Measurements from ENCODE around the gene IMMP2L.

Gene IMMP2L

DNA sequence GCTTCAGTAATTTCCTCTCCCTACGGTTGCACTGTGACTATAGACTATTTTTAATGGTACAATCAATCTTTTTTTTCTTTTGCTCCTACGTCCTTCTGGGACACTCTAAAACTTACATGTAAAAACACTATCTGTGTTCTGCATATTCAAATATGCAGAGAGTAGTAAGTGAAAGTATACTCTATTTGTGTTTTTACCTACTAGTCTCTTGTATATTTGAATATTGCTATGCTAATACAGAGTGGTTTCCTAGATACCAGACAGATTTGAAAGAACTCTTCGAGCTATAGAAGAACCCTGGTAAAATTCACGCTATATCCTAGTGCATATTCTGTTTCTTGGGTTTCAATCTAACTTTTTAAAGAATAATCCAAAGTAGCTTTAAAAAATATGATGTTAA lies 672.2 kb downstream of the IMMP2L start:
- no peak for DNase-seq

GRCh38 chr7:110889335-110889734 lies 673.0 kb downstream of the IMMP2L start:
- DNase-seq: no peak

GRCh38 chr7:110888641-110889040 lies 673.7 kb downstream of the IMMP2L start:
- DNase-seq: no peak

DNA sequence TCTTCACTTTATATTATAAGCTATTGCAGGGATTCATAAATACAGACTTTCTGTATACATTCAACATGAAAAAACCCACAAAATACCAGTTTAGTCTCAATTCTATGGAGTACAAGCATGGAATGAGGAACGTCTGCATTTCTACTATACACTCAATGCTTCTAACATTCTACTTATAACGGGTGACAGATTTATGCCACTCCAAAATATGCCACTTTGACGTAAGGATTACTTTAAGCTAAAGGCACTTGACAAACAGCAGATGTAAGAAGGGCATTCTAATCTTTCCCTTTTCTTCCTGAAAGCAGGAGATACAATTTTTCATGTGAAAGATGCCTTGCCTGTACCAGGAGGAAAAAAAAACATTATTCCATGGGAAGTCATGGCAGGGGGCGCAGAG lies 676.8 kb downstream of the IMMP2L start:
- no peak for DNase-seq

GRCh38 chr7:110881721-110882120 lies 680.6 kb downstream of the IMMP2L start:
- DNase-seq: no peak

- DNase-seq: no peak
These were observed 681.3 kb downstream of the IMMP2L start for GRCh38 chr7:110880971-110881370.

DNA sequence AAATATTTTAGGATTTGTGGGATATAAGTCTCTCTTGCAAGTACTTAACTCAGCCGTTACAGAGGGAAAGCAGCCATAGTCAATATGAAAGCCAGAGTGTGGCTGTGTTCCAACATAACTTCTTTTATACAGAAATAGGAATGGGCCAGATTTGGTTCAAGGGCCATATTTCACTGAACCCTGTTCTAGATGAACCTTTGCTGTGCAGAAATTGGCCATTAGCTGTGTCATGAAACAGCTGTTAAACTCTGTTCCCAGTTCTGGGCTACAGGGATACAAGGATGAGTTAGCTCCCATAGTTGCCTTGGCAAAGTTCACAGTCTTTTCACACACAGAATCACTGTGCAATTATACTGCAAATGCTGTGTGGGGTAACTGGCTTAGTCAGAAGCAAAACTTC lies 685.3 kb downstream of the IMMP2L start:
- no peak for DNase-seq

DNA sequence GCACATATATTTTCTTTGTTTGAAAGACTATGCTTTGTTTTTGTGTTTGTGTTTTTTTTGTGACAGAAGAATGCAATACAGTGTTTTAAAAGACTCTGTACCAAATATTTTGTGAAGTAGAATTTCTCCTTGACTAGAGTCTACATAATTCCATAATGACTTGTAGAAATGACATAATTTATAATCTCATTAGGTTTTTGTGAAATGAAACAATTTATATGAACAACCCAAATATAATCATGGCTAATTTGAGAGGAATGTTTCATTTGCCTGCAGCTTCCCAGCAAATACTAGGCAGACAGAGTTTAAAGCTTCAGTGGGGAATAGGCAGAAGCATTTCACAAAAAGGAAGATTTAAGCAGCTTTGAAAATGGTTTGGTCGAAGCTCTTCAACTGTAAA lies 686.9 kb downstream of the IMMP2L start:
- no peak for DNase-seq

- no peak for DNase-seq
These were observed 690.4 kb downstream of the IMMP2L start for GRCh38 chr7:110871856-110872255.

GRCh38 chr7:110870926-110871325 lies 691.4 kb downstream of the IMMP2L start:
- DNase-seq: no peak

DNA sequence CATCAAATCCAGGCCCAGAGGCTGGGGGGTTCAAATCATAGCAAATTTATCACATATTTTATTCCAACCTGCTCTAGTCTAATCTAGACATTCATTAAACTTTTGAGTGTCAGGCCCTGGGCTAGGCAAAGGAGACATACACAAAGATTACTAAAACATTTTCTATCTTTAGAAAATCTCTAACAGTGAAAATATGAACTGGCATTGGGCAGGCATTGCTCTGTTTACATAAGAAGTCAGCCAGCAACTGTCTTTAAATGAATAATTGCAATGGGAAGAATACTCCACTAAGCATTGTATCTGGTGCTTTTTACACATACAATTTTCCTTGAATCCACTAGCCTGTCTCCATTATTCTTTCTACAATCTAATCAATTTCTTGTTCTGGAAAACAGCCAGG lies 693.8 kb downstream of the IMMP2L start:
- DNase-seq: no peak

DNA sequence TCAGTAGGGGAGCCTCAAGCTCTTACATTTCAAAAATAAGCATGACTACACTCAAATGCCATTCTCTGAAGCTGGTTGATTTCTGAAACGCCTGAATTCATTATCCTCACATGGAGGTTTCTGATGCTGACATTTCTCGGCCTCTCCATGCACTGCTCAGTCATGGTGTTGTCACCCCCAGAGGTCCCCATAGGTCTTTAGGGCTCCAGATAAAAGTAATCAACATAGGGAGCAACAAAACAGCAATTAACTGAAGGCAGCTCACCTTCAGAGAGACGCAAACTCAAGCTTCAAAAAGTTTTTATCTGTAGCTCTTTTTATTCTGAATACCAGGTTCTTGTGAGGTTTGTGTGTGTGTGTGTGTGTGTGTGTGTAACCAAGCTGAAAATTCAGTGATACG lies 694.5 kb downstream of the IMMP2L start:
- DNase-seq: no peak

GRCh38 chr7:110863258-110863657 lies 699.0 kb downstream of the IMMP2L start:
- no peak for DNase-seq

DNA sequence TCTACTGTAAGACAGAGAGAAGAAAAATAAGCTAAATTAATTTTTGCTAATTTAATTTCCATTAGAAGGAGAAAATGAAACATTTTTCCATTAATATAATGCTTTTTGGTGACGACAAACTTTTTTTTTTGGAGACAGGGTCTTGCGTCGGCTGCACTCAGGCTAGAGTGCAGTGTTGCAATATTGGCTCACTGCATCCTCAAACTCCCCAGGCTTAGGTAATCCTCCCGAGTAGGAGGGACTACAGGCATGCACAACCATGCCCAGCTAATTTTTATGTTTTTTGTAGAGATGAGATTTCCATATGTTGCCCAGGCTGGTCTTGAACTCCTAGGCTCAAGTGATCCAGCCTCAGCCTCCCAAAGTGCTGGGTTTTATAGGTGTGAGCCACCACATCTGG lies 701.1 kb downstream of the IMMP2L start:
- no peak for DNase-seq

DNA sequence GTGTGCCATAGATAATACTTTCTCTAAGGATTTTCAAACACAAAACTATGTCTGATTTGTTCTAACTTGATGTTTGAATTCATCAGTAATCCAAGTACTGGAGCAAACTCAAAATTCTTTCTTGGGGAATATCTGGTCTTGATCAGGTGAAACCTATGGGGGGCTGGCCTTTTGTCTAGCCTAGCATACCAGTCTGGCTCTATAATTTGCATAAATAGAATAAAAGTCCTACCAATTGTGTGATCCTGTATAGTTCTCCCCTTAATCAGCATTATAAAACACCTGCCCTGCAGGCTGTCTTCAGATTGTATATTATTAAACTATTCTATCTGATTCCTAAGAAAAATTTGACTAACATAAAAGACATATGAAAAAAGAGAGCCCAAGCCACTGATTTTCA lies 705.2 kb downstream of the IMMP2L start:
- DNase-seq: no peak

DNA sequence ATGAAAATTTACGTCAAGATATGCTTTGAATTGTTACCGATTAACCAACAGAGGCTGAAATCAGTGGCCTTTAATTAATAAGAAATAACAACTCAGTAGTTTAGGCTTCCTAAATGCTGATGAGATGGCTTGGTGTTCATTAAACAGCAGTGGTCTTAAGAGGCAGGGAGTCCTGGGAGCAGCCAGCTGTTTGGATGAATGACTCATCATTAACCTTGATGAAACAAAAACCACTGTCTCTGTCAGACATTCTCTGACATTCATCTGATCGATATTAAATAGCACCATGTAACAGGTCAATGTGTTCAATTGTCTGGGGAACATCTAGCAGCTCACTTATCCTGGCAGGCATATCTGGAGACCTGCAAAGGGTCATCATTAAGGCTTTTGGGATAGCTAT lies 705.6 kb downstream of the IMMP2L start:
- no peak for DNase-seq

GRCh38 chr7:110854651-110855050 lies 707.6 kb downstream of the IMMP2L start:
- DNase-seq: no peak

DNA sequence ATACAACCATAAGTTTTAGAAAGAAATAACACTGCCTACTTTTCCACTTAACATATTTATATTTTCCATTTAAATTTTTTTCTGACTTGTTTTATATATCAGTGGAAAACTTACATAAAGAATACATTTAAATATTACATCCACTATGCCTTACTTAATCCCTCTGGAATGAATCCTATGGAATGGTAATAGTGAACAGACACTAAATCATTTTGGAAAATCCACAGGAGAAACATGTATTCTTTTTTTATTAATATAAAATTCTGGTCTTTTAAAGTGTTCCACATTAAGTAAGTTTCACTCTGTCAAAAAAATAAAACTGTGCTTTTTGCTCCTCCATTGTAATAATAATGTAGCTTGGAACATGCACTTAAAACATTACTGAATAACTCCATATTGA lies 708.1 kb downstream of the IMMP2L start:
- DNase-seq: no peak

DNA sequence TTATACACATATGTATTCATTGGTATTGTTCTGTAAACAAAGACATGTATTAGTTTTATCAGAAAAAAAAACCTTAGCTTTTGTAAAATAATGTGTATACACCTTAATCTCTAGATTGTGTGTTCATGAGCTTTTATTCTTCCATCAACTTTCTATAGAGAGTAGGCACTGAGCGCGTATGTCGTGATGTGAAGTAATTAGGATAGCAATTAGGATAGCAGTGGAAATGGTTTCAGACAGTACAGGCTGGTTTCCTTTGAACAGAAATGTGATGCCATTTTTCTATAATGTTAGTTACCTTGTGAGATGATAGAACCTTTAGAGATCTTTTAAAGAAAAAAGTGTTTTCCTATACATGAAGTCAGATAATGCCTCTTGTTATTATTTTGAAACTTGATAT lies 709.0 kb downstream of the IMMP2L start:
- no peak for DNase-seq

DNA sequence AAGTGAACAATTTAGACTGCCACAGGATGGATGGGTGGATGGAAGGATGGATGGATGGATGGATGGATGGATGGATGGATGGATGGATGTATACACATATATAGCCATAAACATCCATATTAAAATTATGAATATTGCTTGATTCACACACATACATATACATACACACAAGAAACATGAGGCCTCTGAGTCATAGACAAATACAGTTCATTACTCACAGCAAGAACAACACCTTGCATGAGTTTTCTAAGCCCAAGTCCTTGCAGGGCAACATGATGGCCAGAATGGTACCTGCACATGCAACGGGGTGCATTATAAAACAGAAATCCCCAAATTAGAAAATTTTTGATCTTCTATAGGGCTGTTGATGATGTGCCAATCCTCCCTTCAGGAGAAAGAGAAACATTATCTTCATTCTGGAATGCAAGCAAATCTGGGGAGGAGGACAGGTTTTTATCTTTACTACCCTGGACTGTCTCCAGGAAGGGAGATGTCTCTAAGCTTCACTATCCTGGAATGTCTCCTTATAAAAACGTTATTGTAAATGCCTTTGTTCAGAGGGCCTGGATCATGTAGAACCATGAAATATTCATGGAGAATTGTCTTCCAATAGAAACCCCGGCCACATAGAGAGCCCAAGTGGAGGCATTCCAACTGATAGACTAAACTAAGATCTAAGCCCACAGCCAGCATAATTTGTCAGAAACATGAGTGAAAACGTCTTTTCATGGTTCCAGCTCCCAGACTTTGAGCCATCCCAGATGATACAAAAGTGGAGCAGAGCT lies 709.9 kb downstream of the IMMP2L start:
- no peak for DNase-seq

- no peak for DNase-seq
These were observed 712.1 kb downstream of the IMMP2L start for GRCh38 chr7:110850224-110850623.

DNA sequence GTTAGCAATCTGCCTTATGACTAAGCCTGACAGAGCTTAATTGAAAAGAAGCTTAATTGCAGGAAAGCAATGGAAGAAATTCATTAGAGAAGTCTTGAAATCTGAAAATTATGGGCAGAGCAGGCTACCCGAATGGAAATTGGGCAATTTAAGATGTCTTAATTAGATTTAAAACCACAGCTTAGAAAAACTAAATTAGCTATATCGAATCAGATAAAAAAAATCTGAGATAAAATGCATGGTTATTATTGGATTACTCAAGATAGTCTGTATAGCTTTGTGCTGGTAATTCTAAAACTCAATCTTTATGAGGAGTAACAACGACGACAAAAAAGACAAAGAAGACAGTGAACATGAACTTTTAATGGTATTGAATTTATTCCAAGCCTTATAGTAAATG lies 719.5 kb downstream of the IMMP2L start:
- DNase-seq: no peak

GRCh38 chr7:110841840-110842545 lies 720.3 kb downstream of the IMMP2L start:
- DNase-seq: no peak

DNA sequence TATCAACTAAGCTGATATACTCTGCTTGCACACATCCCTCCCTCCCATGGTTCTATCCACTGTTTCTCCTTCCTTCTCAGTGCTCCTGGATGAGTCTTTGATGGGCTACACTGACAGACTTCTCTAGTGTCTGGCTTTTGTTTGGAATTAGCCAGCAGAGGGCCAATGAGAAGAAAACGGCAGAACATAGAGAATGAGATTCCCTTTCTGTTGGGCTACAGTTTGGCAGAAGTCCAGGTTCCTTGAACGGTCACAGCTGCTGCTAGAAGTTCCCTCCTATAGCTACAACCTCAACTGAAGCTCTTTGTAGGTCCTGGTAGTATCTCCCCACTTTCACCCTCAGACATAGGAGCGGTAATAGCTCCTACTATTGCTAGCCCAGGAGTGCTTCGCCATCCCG lies 722.4 kb downstream of the IMMP2L start:
- no peak for DNase-seq

DNA sequence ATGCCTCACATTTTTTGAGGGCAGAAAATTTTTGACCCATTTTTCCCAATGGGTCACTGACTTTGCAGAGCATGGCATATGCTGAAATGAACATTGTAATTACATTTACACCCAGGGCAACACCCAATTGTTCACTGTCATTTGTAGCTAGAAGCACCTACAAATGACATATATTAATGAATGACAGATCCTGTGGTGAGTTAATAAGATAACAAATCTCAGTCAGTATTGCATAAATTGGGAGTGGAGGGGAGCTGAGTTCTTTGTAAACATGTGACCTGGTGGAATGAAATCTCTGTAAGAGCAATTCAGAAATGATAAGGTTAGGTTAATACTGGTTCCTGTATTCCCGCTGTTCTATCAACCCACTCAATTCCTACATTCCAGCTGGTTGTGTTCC lies 726.4 kb downstream of the IMMP2L start:
- DNase-seq: no peak
